AG04450 (cell line): Measurements from ENCODE around the gene OR2M5. TPM values are rescaled to one million over a fixed set of nuclear protein-coding genes. Genes with fewer than 3 reads are reported as not detected.

Experiments used
- CTCF ChIA-PET: fragments of 300-600, 350-600 bp; formaldehyde crosslinking; extraction: SDS; loops from one replicate; lab custom pipeline; 2022; ENCODE audit warnings: antibody characterized with exemption, inconsistent platforms; lab: Charles Lee
- POLR2A ChIA-PET: fragments of 350-600 bp; formaldehyde crosslinking; extraction: SDS; loops from one replicate; lab custom pipeline; 2021; ENCODE audit warnings: antibody characterized with exemption, inconsistent platforms; lab: Yijun Ruan, JAX
- DNase-seq: peaks from one replicate; pipeline ENCODE4 v3.0.0-alpha.2; 2011; ENCODE audit warnings: low read depth, low spot score
- H3K27ac ChIP-seq: one replicate; pipeline ENCODE4 v1.5.1; 2012; ENCODE audit warnings: low read depth, low read length, control low read depth
- H3K27me3 ChIP-seq: one replicate; pipeline ENCODE4 v1.6.0; 2012; ENCODE audit warnings: low read length; ENCODE audit not compliant: control insufficient read depth, insufficient read depth
- H3K4me3 ChIP-seq: 2 replicates; pipeline ENCODE4 v1.5.1; 2011; ENCODE audit warnings: mild to moderate bottlenecking, low read depth, low read length, control low read depth
- H3K9me3 ChIP-seq: 2 replicates; pipeline ENCODE4 v1.5.1; 2012; ENCODE audit warnings: low read length; ENCODE audit not compliant: control insufficient read depth, insufficient read depth
- polyA plus RNA-seq: library from polyadenylated mRNA; depleted of rRNA; stranded (reverse); fragments of >200 nt; gene quantifications from 2 replicates; pipeline ENCODE4 v1.2.3, GENCODE V29; 2011; rRNA removed
- TF ChIP-seq, protein P1 (sequence below): IDR thresholded peaks from 2 replicates; pipeline ENCODE4 v1.5.1; 2011; ENCODE audit warnings: low read depth, low read length, control low read depth, inconsistent platforms

OR2M5 gene
- polyA plus RNA-seq, 1 experiment, result not detected

DNA sequence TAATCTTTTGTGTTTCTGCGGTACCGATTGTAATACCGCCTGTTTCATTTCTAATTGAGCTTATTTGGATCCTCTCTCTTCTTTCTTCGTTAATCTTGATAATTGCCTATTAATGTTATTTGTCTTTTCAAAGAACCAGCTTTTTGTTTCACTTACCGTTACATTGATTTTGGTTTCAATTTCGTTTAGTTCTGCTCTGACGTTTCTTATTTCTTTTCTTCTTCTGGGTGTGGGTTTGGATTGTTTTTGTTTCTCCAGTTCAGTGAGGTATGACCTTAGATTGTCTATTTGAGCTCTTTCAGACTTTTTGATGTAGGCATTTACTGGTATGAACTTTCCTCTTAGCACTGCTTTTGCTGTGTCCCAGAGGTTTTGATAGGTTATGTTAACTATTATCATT, 39.0 kb downstream of the OR2M5 start:
- Histone ChIP-seq H3K9me3 (peaks cover 28% of the 10 kb centered on the region), H3K27me3 (no peaks in the 10 kb centered on the region), H3K4me3 (no peak overlapping the region), H3K27ac (no peak overlapping the region)
- POLR2A ChIA-PET, result no interaction called here
- CTCF ChIA-PET, result no interaction called here
- DNase-seq, result no peak
- TF ChIP-seq, protein P1, sequence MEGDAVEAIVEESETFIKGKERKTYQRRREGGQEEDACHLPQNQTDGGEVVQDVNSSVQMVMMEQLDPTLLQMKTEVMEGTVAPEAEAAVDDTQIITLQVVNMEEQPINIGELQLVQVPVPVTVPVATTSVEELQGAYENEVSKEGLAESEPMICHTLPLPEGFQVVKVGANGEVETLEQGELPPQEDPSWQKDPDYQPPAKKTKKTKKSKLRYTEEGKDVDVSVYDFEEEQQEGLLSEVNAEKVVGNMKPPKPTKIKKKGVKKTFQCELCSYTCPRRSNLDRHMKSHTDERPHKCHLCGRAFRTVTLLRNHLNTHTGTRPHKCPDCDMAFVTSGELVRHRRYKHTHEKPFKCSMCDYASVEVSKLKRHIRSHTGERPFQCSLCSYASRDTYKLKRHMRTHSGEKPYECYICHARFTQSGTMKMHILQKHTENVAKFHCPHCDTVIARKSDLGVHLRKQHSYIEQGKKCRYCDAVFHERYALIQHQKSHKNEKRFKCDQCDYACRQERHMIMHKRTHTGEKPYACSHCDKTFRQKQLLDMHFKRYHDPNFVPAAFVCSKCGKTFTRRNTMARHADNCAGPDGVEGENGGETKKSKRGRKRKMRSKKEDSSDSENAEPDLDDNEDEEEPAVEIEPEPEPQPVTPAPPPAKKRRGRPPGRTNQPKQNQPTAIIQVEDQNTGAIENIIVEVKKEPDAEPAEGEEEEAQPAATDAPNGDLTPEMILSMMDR, result no peak

DNA sequence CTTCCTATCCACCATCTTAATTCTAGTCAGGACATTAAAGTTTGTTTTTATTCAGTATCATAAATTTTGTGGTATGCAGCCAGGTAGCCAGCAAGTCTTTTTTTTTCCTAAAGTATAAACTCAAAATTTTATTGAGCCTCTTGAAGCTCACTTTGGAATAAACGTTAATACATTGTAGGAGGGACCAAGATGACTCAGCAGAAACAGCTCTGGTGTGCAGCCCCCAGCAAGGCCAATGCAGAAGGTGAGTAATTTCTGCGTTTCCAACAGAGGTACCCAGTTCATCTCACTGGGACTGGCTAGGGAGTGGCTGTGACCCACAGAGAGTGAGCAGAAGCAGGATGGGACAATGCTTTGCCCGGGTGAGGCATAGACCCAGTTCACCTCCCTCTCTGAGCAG, 42.4 kb downstream of the OR2M5 start:
- CTCF ChIA-PET, result no interaction called here
- Histone ChIP-seq H3K27ac (no peak overlapping the region), H3K9me3 (peaks cover 30% of the 10 kb centered on the region), H3K27me3 (no peaks in the 10 kb centered on the region), H3K4me3 (no peak overlapping the region)
- POLR2A ChIA-PET, result no interaction called here
- TF ChIP-seq, protein P1, result no peak
- no peak for DNase-seq

DNA sequence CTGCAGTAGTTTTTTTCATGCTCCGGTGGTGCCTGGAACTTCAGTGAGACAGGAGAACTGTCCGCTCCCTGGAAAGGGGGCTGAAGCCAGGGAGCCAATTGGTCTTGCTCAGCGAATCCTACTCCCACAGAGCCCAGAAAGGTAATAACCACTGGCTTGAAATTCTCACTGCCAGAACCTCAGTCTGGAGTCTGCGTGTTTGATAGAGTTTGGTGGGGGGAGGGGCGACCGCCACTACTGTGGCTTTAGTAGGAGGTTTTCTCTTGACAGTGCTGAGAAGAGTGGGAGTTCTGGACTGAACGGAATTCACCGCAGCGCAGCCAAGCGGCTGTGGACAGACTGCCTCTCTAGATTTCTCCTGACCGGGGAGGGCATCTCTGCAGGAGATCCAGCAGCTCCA, 44.1 kb downstream of the OR2M5 start:
- CTCF ChIA-PET, result no interaction called here
- H3K4me3 ChIP-seq, result no peak overlapping the region

DNA sequence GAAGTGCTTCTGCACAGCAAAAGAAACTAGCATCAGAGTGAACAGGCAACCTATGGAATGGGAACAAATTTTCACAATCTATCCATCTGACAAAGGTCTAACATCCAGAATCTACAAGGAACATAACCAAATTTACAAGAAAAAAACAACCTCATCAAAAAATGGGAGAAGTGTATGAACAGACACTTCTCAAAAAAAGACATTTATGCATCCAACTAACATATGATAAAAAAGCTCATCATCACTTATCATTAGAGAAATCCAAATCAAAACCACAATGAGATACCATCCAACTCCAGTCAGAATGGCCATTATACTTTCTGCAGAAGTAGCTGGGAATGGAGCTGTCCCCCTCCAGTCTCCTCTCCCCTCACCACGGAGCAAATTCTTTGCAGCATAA, 49.2 kb downstream of the OR2M5 start:
- ChIA-PET CTCF (no interaction called here), POLR2A (no interaction called here)
- no peaks in the 10 kb centered on the region for H3K27me3 ChIP-seq
- no peak overlapping the region for H3K27ac ChIP-seq
- no peak for DNase-seq
- H3K4me3 ChIP-seq, result no peak overlapping the region
- peaks cover 10% of the 10 kb centered on the region for H3K9me3 ChIP-seq
- TF ChIP-seq, protein P1, result no peak

More for the DNA sequence above, 44.1 kb downstream of the OR2M5 start:
- DNase-seq, result no peak
- POLR2A ChIA-PET, result no interaction called here
- TF ChIP-seq, protein P1, result no peak
- peaks cover 30% of the 10 kb centered on the region for H3K9me3 ChIP-seq
- H3K27ac ChIP-seq, result no peak overlapping the region
- H3K27me3 ChIP-seq, result no peaks in the 10 kb centered on the region

Other genes with a start within 250 kb of the OR2M5 start
- gene OR2W3, start 249.6 kb upstream of the OR2M5 start, polyA plus RNA-seq, result 0.10 TPM in 1 of 2 replicates, not detected in the other
- not detected in 2 replicates for gene OR2T8, start 224.9 kb upstream of the OR2M5 start, polyA plus RNA-seq
- gene OR2AJ1, start 220.3 kb upstream of the OR2M5 start, polyA plus RNA-seq, result not detected in 2 replicates
- gene OR2L8, start 196.3 kb upstream of the OR2M5 start, polyA plus RNA-seq, result not detected in 2 replicates
- not detected in 2 replicates for gene OR2AK2, start 179.9 kb upstream of the OR2M5 start, polyA plus RNA-seq
- not detected in 2 replicates for gene OR2L5, start 131.5 kb upstream of the OR2M5 start, polyA plus RNA-seq
- not detected in 2 replicates for gene OR2L2, start 115.1 kb upstream of the OR2M5 start, polyA plus RNA-seq
- gene OR2L3, start 98.3 kb upstream of the OR2M5 start, polyA plus RNA-seq, result not detected in 2 replicates
- gene OR2L13, start 50.0 kb upstream of the OR2M5 start, polyA plus RNA-seq, result not detected in 2 replicates
- not detected in 2 replicates for gene OR2M2, start 29.7 kb downstream of the OR2M5 start, polyA plus RNA-seq
- gene OR2M3, start 52.1 kb downstream of the OR2M5 start, polyA plus RNA-seq, result not detected in 2 replicates
- gene OR2M4, start 86.3 kb downstream of the OR2M5 start, polyA plus RNA-seq, result not detected in 2 replicates
- gene OR2T33, start 132.8 kb downstream of the OR2M5 start, polyA plus RNA-seq, result not detected in 2 replicates
- gene OR2T12, start 158.3 kb downstream of the OR2M5 start, polyA plus RNA-seq, result not detected in 2 replicates
- not detected in 2 replicates for gene OR2M7, start 179.4 kb downstream of the OR2M5 start, polyA plus RNA-seq
- gene OR14C36, start 203.6 kb downstream of the OR2M5 start, polyA plus RNA-seq, result not detected in 2 replicates
- gene OR2T4, start 216.5 kb downstream of the OR2M5 start, polyA plus RNA-seq, result not detected in 2 replicates
- not detected in 2 replicates for gene OR2T6, start 230.6 kb downstream of the OR2M5 start, polyA plus RNA-seq